IPS DF 4.7 (cell line): ENCODE measurements around the gene VPS52.

Source experiments
- DNase-seq: peaks from one replicate; pipeline ENCODE4 v3.0.0-alpha.2; 2013; ENCODE audit warnings: low spot score; ENCODE audit errors: extremely low read depth

VPS52 gene

GRCh38 chr6:33211666-33212422 lies 59.8 kb downstream of the VPS52 start:
- no peak for DNase-seq

DNA sequence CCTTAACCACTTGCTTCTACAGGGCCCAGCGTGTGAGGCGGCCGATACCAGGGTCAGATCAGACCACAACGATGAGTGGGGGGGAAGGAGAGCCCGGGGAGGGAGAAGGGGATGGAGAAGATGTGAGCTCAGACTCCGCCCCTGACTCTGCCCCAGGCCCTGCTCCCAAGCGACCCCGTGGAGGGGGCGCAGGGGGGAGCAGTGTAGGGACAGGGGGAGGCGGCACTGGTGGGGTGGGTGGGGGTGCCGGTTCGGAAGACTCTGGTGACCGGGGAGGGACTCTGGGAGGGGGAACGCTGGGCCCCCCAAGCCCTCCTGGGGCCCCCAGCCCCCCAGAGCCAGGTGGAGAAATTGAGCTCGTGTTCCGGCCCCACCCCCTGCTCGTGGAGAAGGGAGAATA lies 60.5 kb downstream of the VPS52 start:
- DNase-seq, result no peak

DNA sequence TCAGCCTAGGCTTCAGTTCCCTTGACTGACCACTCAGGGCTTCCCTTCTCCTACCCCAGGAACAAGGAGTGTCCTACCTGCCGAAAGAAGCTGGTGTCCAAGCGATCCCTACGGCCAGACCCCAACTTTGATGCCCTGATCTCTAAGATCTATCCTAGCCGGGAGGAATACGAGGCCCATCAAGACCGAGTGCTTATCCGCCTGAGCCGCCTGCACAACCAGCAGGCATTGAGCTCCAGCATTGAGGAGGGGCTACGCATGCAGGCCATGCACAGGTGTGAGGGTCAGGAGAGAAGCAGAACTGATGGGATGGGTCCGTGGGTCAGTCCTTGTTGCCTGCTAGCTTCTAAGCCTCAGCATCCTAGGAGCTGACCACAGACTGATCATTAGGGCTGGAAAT lies 61.8 kb downstream of the VPS52 start:
- no peak for DNase-seq

DNA sequence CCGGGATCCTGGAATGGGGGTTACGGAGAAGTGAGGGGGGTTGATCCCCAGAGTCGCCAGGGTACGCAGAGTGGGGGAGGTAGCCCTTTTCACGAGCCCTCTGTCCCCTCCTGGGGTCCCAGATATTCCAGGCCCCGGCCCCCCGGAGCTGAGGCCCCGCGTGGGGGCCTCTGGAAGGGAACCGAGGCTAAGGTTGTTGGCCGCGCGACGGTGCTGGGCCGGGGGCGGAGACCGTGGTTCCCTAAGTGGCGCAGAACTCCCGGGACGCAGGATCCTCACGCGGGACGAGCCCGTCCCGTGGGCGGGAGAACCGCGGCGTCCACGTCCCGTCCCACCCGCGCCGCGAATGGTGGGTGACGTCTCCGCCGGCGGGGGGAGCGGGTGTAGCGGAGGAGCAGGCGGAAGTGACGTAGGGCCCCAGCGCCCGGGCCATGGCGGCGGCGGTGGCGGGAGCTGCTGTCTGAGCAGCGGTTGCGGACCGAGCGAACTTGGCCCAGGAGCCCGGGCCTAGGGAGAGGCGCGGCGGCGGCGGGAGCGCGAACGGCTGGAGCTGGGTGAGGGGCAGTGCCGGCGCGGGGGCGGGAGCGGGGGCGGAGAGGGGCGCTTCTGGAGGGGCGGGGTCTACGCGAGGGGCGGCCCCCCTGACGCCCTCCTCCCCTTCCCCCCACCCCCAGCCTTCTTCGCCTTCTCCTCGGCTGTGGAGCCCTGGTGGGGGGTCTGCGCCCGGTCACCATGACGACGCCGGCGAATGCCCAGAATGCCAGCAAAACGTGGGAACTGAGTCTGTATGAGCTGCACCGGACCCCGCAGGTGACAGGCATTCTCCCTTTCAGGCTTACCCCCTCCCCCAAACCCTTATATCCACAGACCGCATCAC lies 63.3 kb downstream of the VPS52 start, which contains the start of gene RING1:
RING1 (plus strand) TSS at position 410 of the 877 bp plus-strand sequence; CDS start at position 733, 323 bp downstream.
- DNase-seq, result no peak

- DNase-seq, result no peak
These were observed 64.1 kb downstream of the VPS52 start for GRCh38 chr6:33207552-33208090.

DNA sequence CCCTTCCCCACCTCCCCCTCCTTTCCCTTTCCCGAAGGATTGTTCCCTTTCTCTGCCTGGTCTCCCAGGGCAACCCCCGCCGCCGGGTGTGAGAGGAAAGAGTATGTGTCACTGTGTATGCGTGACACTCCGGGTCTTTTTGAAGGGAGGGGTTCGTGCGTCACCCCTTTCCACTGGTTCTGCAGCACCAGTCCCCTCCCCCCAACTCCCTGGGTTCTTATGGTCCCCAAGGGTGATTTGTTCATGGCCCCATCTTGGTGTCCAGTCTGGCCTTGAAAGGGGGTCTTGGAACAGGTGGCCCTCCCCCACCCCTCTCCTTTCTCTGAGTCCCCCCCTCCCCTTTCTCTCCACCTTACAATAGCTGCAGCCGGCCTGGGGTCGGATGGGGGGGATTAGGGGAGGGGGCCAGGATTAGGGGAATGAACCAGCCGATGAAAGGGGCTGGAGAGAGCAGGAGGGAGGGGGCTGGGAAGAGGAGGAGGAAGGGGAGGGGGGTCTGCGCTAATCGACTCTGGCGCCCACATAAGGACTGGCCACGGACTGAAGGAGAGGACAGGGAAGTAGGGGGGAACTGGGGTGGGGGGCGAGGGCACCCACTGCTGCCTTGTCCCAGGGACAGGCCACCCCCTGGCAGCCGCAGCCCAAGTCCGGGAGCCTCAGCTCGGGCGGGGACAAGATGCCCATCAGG lies 64.7 kb downstream of the VPS52 start:
- DNase-seq, result no peak

GRCh38 chr6:33206027-33206863 lies 65.4 kb downstream of the VPS52 start:
- no peak for DNase-seq

GRCh38 chr6:33205191-33206026 lies 66.3 kb downstream of the VPS52 start:
- DNase-seq, result no peak

GRCh38 chr6:33204415-33205190 lies 67.1 kb downstream of the VPS52 start, which contains the start of gene HSD17B8:
TSS of gene HSD17B8 (plus strand) at chr6:33204655. CDS start at chr6:33204669, 14 bp downstream.
- DNase-seq, result no peak

GRCh38 chr6:33204165-33204414 lies 67.6 kb downstream of the VPS52 start:
- no peak for DNase-seq

DNA sequence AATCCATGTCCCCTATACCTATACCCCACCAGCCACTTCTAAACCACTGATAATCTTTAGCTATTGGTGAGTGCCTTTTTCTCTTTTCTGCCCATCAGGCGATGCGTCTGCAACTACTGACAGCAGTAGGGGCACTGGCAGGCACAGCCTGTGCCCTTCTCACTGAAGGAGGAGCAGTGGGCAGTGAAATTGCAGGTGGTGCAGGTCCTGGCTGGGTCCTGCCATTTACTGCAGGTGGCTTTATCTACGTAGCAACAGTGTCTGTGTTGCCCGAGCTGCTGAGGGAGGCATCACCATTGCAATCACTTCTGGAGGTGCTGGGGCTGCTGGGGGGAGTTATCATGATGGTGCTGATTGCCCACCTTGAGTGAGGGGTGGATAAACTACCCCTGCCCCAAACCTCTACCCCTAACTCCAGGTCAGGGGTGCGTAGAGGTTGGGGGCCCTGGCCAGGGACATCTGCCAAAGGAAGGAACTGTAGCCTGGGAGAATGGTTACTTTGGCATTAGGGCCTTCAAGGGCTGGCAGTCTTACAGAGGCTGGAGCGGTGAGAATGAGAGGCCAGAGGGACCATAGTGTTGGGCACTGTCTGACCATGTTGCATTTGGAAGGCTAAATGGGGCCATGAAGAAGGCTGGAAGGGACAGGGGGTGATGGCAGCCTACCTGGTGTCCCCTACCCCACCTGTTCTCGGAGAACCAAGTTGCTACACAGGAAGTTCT lies 68.1 kb downstream of the VPS52 start:
- no peak for DNase-seq

DNA sequence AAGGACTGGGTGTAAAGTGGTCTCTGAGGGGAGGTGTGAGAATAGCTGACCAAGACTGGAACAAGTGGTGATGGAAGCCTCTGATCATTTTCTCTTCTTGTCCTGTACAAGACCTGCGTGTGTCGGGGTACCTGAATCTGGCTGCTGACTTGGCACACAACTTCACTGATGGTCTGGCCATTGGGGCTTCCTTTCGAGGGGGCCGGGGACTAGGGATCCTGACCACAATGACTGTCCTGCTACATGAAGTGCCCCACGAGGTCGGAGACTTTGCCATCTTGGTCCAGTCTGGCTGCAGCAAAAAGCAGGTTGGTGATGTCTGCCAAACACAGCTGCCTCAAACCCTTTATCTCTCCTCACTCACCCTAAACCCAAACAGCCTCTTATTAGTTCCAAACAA lies 68.9 kb downstream of the VPS52 start:
- DNase-seq, result no peak

DNA sequence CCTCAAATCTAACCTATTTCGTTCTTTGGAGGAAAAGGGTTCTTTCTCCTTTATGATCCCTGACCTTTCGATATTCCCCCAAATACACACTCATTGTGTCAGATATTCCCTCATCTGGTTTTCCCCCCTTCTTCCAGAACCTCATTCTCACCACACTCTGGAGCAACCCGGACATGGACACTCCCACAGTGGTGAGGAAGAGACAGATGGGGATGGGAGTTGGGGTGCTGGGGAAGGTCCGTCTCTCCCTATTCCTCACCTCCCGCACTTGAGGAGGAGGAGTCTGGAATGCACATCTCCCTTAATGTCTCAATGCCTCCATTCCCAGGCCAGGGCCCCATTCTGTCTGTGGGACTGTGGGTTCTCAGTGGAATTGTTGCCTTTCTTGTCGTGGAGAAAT lies 69.7 kb downstream of the VPS52 start:
- DNase-seq, result no peak

DNA sequence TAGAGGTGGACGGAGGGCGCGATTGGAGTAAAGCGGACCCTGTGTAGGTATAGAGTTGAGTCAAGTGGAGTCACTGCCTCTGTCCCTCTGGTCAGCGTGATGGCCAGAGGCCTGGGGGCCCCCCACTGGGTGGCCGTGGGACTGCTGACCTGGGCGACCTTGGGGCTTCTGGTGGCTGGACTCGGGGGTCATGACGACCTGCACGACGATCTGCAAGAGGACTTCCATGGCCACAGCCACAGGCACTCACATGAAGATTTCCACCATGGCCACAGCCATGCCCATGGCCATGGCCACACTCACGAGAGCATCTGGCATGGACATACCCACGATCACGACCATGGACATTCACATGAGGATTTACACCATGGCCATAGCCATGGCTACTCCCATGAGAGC lies 70.5 kb downstream of the VPS52 start:
- DNase-seq, result no peak
